OCI-LY7 (cell line): ENCODE data around the gene ASB4. TPM values are rescaled to one million over a fixed set of nuclear protein-coding genes. Genes with fewer than 3 reads are reported as not detected.

Experiments used
- BruUV-seq: library from RNA; stranded (reverse); fragments of 400-500 nt; replicated peaks from 2 replicates; lab custom pipeline; 2021; lab: Mats Ljungman, UMichigan
- CTCF ChIA-PET: fragments of 300-600 bp; sonication (Branson Sonifier 250); formaldehyde crosslinking; loops from one replicate; lab custom pipeline; 2022; ENCODE audit warnings: antibody characterized with exemption; ENCODE audit not compliant: unreplicated experiment; lab: Charles Lee
- POLR2A ChIA-PET: fragments of 300-600 bp; sonication (Branson Sonifier 250); formaldehyde crosslinking; loops from one replicate; lab custom pipeline; 2022; ENCODE audit warnings: antibody characterized with exemption; lab: Charles Lee
- DNase-seq: peaks from one replicate; pipeline ENCODE4 v3.0.0-alpha.2; 2015; ENCODE audit warnings: low spot score
- H2AFZ ChIP-seq: fragments of 200-600 bp; sonication (generic), shearing (Covaris generic); 2 replicates; pipeline ENCODE4 v1.6.1; 2014; ENCODE audit warnings: mild to moderate bottlenecking, antibody characterized with exemption, low read length, moderate library complexity
- H3K27ac ChIP-seq: fragments of 200-600 bp; sonication (generic); 2 replicates; pipeline ENCODE4 v1.5.1; 2014; ENCODE audit warnings: mixed run types, low read depth, mild to moderate bottlenecking, moderate library complexity, low read length, inconsistent platforms; ENCODE audit not compliant: poor library complexity, severe bottlenecking
- H3K36me3 ChIP-seq: fragments of 200-600 bp; sonication (generic); 2 replicates; pipeline ENCODE4 v1.6.1; 2014; ENCODE audit warnings: mild to moderate bottlenecking, antibody characterized with exemption, low read length, moderate library complexity, mixed read lengths; ENCODE audit not compliant: insufficient read depth
- H3K4me1 ChIP-seq: fragments of 200-600 bp; sonication (generic); 2 replicates; pipeline ENCODE4 v1.5.1; 2014; ENCODE audit warnings: mild to moderate bottlenecking, low read length; ENCODE audit not compliant: insufficient read depth, poor library complexity, severe bottlenecking
- H3K4me2 ChIP-seq: fragments of 200-600 bp; sonication (generic); 2 replicates; pipeline ENCODE4 v1.6.1; 2014; ENCODE audit warnings: mild to moderate bottlenecking, low read length
- H3K4me3 ChIP-seq: fragments of 200-600 bp; sonication (generic); 2 replicates; pipeline ENCODE4 v1.5.1; 2014; ENCODE audit warnings: mild to moderate bottlenecking, low read depth, low read length; ENCODE audit not compliant: poor library complexity, severe bottlenecking
- H3K79me2 ChIP-seq: fragments of 200-600 bp; sonication (generic); 2 replicates; pipeline ENCODE4 v1.6.1; 2016; ENCODE audit warnings: low read depth, mild to moderate bottlenecking, low read length, moderate library complexity, mixed read lengths; ENCODE audit not compliant: insufficient read depth
- H3K9me2 ChIP-seq: fragments of 200-600 bp; sonication (generic); 2 replicates; pipeline ENCODE4 v1.6.1; 2016; ENCODE audit warnings: mild to moderate bottlenecking, low read length, mixed read lengths; ENCODE audit not compliant: insufficient read depth
- H3K9me3 ChIP-seq: fragments of 200-600 bp; sonication (generic); 2 replicates; pipeline ENCODE4 v1.6.1; 2014; ENCODE audit warnings: mild to moderate bottlenecking, mixed run types, low read length, mixed read lengths
- H4K20me1 ChIP-seq: fragments of 200-600 bp; sonication (generic); 2 replicates; pipeline ENCODE4 v1.6.1; 2014; ENCODE audit warnings: mild to moderate bottlenecking, antibody characterized with exemption, low read length, moderate library complexity, mixed read lengths; ENCODE audit not compliant: insufficient read depth
- CTCF ChIP-seq: fragments of 200-600 bp; sonication (generic); conservative IDR thresholded peaks from 2 replicates; pipeline ENCODE4 v1.5.1; 2014; ENCODE audit warnings: mild to moderate bottlenecking, antibody characterized with exemption, low read length, moderate library complexity, mixed read lengths
- EZH2phosphoT487 ChIP-seq: fragments of 200-600 bp; sonication (generic); IDR thresholded peaks from 2 replicates; pipeline ENCODE4 v1.6.1; 2018; ENCODE audit warnings: low read depth, borderline replicate concordance, mild to moderate bottlenecking, mixed run types, antibody characterized with exemption, low read length, moderate library complexity, mixed read lengths
- intact Hi-C: fragments of 100-400 bp; cut with micrococcal nuclease; formaldehyde crosslinking; loops from one replicate; pipeline ENCODE4 v1.10.0; 2022; ENCODE audit not compliant: unreplicated experiment
- total RNA-seq, 2 experiments: library from RNA; depleted of rRNA in 1 of 2; stranded (reverse); fragments of >200 nt in 1 of 2; shearing (Covaris generic) in 1 of 2; gene quantifications; 2 replicates each; pipeline ENCODE4 v1.2.3, GENCODE V29; 2014 to 2022

The ASB4 gene
- total RNA-seq, 2 experiments from 2014 or later: not detected

- POLR2A ChIA-PET: interaction anchor here (0.7 to 1.3 kb wide), 3 partner anchors 10 to 82 kb away, joined by 3 read pairs; no protein-coding TSS in a partner anchor
- Histone ChIP-seq H3K9me3 (no peaks in the 10 kb centered on the region), H4K20me1 (no peaks in the 10 kb centered on the region), H3K36me3 (no peaks in the 10 kb centered on the region), H3K4me3 (no peak overlapping the region), H3K9me2 (no peaks in the 10 kb centered on the region), H3K27ac (no peak overlapping the region), H3K4me2 (no peak overlapping the region), H3K4me1 (no peaks in the 10 kb centered on the region), H3K79me2 (no peaks in the 10 kb centered on the region), H2AFZ (no peak overlapping the region)
- intact Hi-C loops: no loop called here
- TF ChIP-seq CTCF (no peak), EZH2phosphoT487 (no peak)
- BruUV-seq: no TSS peak
- CTCF ChIA-PET: no interaction called here
- DNase-seq: no peak
These were observed 98.3 kb downstream of the ASB4 start for GRCh38 chr7:95583834-95584621.

DNA sequence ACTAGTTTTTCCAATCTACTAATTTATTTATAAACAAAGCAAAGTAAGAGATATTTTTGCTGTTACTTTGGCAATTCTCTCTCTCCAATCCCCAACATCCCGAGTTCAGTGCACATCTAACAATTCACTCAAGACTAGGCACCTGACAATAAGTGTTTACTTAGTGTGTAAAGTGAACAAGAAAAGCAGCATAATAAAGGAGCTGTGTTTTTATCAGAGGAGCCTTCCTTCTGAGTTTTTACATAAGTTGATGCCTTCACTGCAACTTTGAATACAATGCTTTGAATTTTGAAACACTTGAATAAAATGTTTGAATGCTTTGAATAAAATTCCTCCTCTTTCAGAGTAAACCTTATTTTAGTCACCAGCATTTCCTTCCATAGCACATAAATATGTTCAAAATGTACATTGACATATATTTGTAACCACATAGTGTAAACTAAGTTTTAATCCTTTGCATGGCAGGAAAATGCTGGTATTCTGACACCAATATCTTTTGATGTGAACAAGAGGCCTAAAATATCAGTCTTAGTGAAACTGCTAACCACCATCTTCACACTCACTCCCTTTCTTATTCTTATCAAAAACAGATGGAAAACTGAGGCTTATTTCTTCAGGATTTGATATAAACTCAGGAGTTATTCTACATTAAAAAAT, 99.2 kb downstream of the ASB4 start:
- TF ChIP-seq CTCF (no peak), EZH2phosphoT487 (no peak)
- Histone ChIP-seq H3K27ac (no peak overlapping the region), H3K79me2 (no peaks in the 10 kb centered on the region), H3K4me2 (no peak overlapping the region), H3K4me1 (no peaks in the 10 kb centered on the region), H3K36me3 (no peaks in the 10 kb centered on the region), H3K9me3 (no peaks in the 10 kb centered on the region), H2AFZ (no peak overlapping the region), H4K20me1 (no peaks in the 10 kb centered on the region), H3K9me2 (no peaks in the 10 kb centered on the region), H3K4me3 (no peak overlapping the region)
- intact Hi-C loops: no loop called here
- ChIA-PET CTCF (no interaction called here), POLR2A (no interaction called here)
- no TSS peak for BruUV-seq
- DNase-seq: no peak

- TF ChIP-seq EZH2phosphoT487 (no peak), CTCF (no peak)
- Histone ChIP-seq H3K4me1 (no peaks in the 10 kb centered on the region), H3K4me3 (no peak overlapping the region), H3K4me2 (no peak overlapping the region), H4K20me1 (no peaks in the 10 kb centered on the region), H3K27ac (no peak overlapping the region), H3K36me3 (no peaks in the 10 kb centered on the region), H2AFZ (no peak overlapping the region), H3K79me2 (no peaks in the 10 kb centered on the region), H3K9me3 (no peaks in the 10 kb centered on the region), H3K9me2 (no peaks in the 10 kb centered on the region)
- no peak for DNase-seq
- CTCF ChIA-PET: no interaction called here
- POLR2A ChIA-PET: no interaction called here
- intact Hi-C loops: no loop called here
- no TSS peak for BruUV-seq
These were observed 99.7 kb downstream of the ASB4 start for GRCh38 chr7:95585426-95585789.
